ENCODE results near the gene CELA3A.

Gene CELA3A

GRCh38 chr1:22052115-22053016, 50.9 kb downstream of the CELA3A start, which contains the start of gene CDC42:
Gene CDC42 (plus strand): TSS chr1:22052709. CDS start chr1:22078479, 25,770 bp downstream.
- DNase-seq: peak; percentile 98

GRCh38 chr1:22053017-22053860, 51.8 kb downstream of the CELA3A start:
- DNase-seq: peak; percentile 57

DNA sequence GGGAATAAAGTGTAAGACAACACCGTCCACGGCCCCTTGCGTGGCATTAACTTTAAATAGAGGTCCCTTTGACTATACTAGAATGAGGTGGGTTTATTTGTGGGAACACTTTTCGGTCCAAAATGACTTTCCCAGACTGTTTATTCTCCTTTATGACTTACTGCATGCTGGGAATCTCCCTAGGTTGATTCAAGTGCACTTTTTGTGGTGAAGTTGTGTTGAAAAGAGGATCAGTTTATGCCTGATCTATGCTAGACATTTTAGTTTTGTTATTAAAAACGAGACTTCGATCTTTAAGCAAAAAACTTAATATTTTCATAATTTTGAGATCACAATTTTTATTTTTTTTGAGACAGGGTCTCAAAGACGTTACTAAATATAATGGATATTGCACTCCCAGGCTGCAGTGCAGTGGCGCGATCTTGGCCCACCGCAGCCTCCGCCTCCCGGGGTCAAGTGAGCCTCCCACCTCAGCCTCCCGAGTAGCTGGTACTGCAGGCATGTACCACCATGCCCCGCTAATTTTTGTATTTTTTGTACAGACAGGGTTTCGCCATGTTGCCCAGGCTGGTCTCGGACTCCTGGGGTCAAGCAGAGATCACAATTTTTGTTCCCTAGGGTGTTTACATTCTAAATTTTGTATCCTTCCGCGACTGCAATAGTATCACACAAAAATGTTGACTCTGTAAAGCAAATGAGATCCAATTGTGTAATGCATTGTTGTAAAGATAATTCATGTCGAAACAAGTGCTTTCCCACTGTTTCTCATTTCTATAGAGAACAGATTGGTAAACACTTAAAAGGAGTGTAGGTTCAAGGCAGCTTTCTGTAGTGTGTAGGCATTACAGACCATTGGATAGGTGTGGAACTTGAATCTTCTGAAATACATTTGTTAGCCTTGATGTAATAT, 52.7 kb downstream of the CELA3A start:
- DNase-seq: no peak

GRCh38 chr1:22055463-22055862, 54.0 kb downstream of the CELA3A start:
- no peak for DNase-seq

DNA sequence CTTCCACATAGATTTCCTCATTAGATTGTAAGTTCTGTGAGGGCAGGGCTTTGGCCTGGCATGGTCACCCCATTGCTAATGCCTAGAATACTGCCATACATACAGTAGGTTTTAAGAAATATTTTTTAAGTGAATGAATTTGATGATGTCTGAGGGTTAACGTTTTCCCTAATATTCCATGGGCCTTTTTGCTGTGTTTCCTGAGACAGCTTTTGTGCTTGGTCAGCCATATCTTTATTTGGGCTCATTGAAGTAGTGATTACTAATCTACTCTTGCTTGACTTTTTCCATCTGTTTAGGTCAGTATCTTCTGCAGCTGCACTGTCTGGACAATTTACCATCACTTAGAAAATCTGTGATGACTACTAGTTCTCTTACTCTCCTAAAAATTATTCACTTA, 54.6 kb downstream of the CELA3A start:
- DNase-seq: no peak

- no peak for DNase-seq
These were observed 55.5 kb downstream of the CELA3A start for GRCh38 chr1:22056936-22057335.

- DNase-seq: no peak
These were observed 56.4 kb downstream of the CELA3A start for GRCh38 chr1:22057861-22058260.
